HCT116 (cell line): ENCODE measurements around the gene NOC2L.

ENCODE experiments used
- CEBPB ChIP-seq: IDR thresholded peaks from 2 replicates; pipeline ENCODE4 v1.6.1; 2012; ENCODE audit warnings: low read depth
- ELF1 ChIP-seq: IDR thresholded peaks from 2 replicates; pipeline ENCODE4 v1.6.1; 2012; ENCODE audit warnings: low read depth, borderline replicate concordance
- EZH2 ChIP-seq: fragments of 200-600 bp; sonication (generic); IDR thresholded peaks from 2 replicates; pipeline ENCODE4 v1.6.1; 2017; ENCODE audit warnings: antibody characterized with exemption, mixed run types
- EZH2phosphoT487 ChIP-seq: fragments of 200-600 bp; IDR thresholded peaks from 2 replicates; pipeline ENCODE4 v1.6.1; 2018; ENCODE audit warnings: antibody characterized with exemption, borderline replicate concordance
- POLR2A ChIP-seq: IDR thresholded peaks from 2 replicates; pipeline ENCODE4 v1.7.0; 2011; ENCODE audit warnings: borderline replicate concordance; ENCODE audit not compliant: insufficient read depth, insufficient read length; ENCODE audit errors: extremely low read depth
- POLR2AphosphoS5 ChIP-seq: IDR thresholded peaks from 2 replicates; pipeline ENCODE4 v1.6.1; 2011; ENCODE audit warnings: mild to moderate bottlenecking, low read depth, low read length, moderate library complexity
- SRF ChIP-seq: IDR thresholded peaks from 2 replicates; pipeline ENCODE4 v1.6.1; 2012; ENCODE audit warnings: low read depth
- YY1 ChIP-seq: IDR thresholded peaks from 2 replicates; pipeline ENCODE4 v1.6.1; 2011; ENCODE audit warnings: low read length, low read depth, moderate library complexity, mild to moderate bottlenecking; ENCODE audit not compliant: insufficient replicate concordance; ENCODE audit errors: extremely low read depth
- ZFX ChIP-seq: fragments of 450-650 bp; IDR thresholded peaks from 2 replicates; pipeline ENCODE4 v1.6.1; 2017
- ZNF274 ChIP-seq: fragments of 200-500 bp; sonication (Bioruptor generic); IDR thresholded peaks from 2 replicates; pipeline ENCODE4 v1.6.1; 2014; ENCODE audit warnings: mild to moderate bottlenecking, low read depth, low read length, inconsistent platforms
- TF ChIP-seq, protein P1 (sequence below), 3 experiments: fragments of 200-600 bp in 1 of 3; sonication (generic) in 1 of 3; IDR thresholded peaks in 2 of 3; conservative IDR thresholded peaks in 1 of 3; 2 replicates each; pipeline ENCODE4 v1.5.1; 2012 to 2017; ENCODE audit warnings: low read depth in 2 of 3, low read length in 2 of 3, antibody characterized with exemption in 1 of 3, borderline replicate concordance in 1 of 3, control low read depth in 1 of 3, mild to moderate bottlenecking in 1 of 3, mixed read lengths in 1 of 3, mixed run types in 1 of 3, moderate library complexity in 1 of 3; ENCODE audit not compliant: insufficient read depth in 1 of 3
- TF ChIP-seq, protein P2 (sequence below): IDR thresholded peaks from 2 replicates; pipeline ENCODE4 v1.6.1; 2012; ENCODE audit warnings: low read depth
- TF ChIP-seq, protein P3 (sequence below): IDR thresholded peaks from 2 replicates; pipeline ENCODE4 v1.6.1; 2012

- no peak for TF ChIP-seq EZH2phosphoT487
- TF ChIP-seq, protein P1, sequence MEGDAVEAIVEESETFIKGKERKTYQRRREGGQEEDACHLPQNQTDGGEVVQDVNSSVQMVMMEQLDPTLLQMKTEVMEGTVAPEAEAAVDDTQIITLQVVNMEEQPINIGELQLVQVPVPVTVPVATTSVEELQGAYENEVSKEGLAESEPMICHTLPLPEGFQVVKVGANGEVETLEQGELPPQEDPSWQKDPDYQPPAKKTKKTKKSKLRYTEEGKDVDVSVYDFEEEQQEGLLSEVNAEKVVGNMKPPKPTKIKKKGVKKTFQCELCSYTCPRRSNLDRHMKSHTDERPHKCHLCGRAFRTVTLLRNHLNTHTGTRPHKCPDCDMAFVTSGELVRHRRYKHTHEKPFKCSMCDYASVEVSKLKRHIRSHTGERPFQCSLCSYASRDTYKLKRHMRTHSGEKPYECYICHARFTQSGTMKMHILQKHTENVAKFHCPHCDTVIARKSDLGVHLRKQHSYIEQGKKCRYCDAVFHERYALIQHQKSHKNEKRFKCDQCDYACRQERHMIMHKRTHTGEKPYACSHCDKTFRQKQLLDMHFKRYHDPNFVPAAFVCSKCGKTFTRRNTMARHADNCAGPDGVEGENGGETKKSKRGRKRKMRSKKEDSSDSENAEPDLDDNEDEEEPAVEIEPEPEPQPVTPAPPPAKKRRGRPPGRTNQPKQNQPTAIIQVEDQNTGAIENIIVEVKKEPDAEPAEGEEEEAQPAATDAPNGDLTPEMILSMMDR (IDR thresholded peaks at IDR 0.05 in 2 of 3, conservative IDR thresholded peaks at IDR 0.05 in 1 of 3; ENCODE audit: borderline replicate concordance in 1 of 3, insufficient read depth in 1 of 3, low read depth in 2 of 3, low read length in 2 of 3): no peak
- no peak for TF ChIP-seq EZH2
- no peak for TF ChIP-seq POLR2A
- no peak for TF ChIP-seq YY1
- no peak for TF ChIP-seq ZNF274
- TF ChIP-seq ELF1: no peak
- no peak for TF ChIP-seq ZFX
- no peak for TF ChIP-seq POLR2AphosphoS5
- TF ChIP-seq, protein P2, sequence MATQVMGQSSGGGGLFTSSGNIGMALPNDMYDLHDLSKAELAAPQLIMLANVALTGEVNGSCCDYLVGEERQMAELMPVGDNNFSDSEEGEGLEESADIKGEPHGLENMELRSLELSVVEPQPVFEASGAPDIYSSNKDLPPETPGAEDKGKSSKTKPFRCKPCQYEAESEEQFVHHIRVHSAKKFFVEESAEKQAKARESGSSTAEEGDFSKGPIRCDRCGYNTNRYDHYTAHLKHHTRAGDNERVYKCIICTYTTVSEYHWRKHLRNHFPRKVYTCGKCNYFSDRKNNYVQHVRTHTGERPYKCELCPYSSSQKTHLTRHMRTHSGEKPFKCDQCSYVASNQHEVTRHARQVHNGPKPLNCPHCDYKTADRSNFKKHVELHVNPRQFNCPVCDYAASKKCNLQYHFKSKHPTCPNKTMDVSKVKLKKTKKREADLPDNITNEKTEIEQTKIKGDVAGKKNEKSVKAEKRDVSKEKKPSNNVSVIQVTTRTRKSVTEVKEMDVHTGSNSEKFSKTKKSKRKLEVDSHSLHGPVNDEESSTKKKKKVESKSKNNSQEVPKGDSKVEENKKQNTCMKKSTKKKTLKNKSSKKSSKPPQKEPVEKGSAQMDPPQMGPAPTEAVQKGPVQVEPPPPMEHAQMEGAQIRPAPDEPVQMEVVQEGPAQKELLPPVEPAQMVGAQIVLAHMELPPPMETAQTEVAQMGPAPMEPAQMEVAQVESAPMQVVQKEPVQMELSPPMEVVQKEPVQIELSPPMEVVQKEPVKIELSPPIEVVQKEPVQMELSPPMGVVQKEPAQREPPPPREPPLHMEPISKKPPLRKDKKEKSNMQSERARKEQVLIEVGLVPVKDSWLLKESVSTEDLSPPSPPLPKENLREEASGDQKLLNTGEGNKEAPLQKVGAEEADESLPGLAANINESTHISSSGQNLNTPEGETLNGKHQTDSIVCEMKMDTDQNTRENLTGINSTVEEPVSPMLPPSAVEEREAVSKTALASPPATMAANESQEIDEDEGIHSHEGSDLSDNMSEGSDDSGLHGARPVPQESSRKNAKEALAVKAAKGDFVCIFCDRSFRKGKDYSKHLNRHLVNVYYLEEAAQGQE: no peak
- TF ChIP-seq, protein P3, sequence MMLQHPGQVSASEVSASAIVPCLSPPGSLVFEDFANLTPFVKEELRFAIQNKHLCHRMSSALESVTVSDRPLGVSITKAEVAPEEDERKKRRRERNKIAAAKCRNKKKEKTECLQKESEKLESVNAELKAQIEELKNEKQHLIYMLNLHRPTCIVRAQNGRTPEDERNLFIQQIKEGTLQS: no peak
- no peak for TF ChIP-seq SRF
- no peak for TF ChIP-seq CEBPB
These were observed 39.0 kb downstream of the NOC2L start for GRCh38 chr1:920010-920409.
